GM23338 (cell line): ENCODE data around the gene CPA1. TPM values are rescaled to one million over a fixed set of nuclear protein-coding genes. Genes with fewer than 3 reads are reported as not detected.

Experiments used
- ATAC-seq: fragments of 200-7000 bp; cut with Tn5 transposase; 3 replicates; pipeline ENCODE4 v1.9.1; 2020
- DNase-seq: peaks from one replicate; pipeline ENCODE4 v3.0.0-alpha.2; 2015; ENCODE audit warnings: low spot score
- H2AFZ ChIP-seq: fragments of 200-600 bp; sonication (generic); 2 replicates; pipeline ENCODE4 v1.8.0; 2016; ENCODE audit warnings: antibody characterized with exemption, mild to moderate bottlenecking, moderate library complexity
- H3F3A ChIP-seq: fragments of 200-600 bp; sonication (generic); replicated peaks from 2 replicates; pipeline ENCODE4 v1.8.0; 2017; ENCODE audit warnings: antibody characterized with exemption, mixed run types, low read depth
- H3K27ac ChIP-seq: fragments of 200-600 bp; sonication (generic); 2 replicates; pipeline ENCODE4 v1.6.1; 2016; ENCODE audit warnings: low read depth
- H3K27me3 ChIP-seq: fragments of 200-600 bp; sonication (generic); 2 replicates; pipeline ENCODE4 v1.8.0; 2016; ENCODE audit warnings: mild to moderate bottlenecking, mixed run types, moderate library complexity; ENCODE audit not compliant: insufficient read depth
- H3K36me3 ChIP-seq: fragments of 200-600 bp; sonication (generic); 2 replicates; pipeline ENCODE4 v1.8.0; 2016; ENCODE audit warnings: mild to moderate bottlenecking; ENCODE audit not compliant: insufficient read depth
- H3K4me1 ChIP-seq: fragments of 200-600 bp; sonication (generic); 2 replicates; pipeline ENCODE4 v1.8.0; 2016; ENCODE audit warnings: mild to moderate bottlenecking, moderate library complexity; ENCODE audit not compliant: insufficient read depth
- H3K4me2 ChIP-seq: fragments of 200-600 bp; sonication (generic); 2 replicates; pipeline ENCODE4 v1.7.1; 2017; ENCODE audit warnings: mixed run types
- H3K4me3 ChIP-seq: fragments of 200-600 bp; sonication (generic); 2 replicates; pipeline ENCODE4 v1.6.1; 2016; ENCODE audit warnings: mixed run types
- H3K79me2 ChIP-seq: fragments of 200-600 bp; sonication (generic); replicated peaks from 2 replicates; pipeline ENCODE4 v1.8.0; 2017; ENCODE audit warnings: mild to moderate bottlenecking; ENCODE audit not compliant: insufficient read depth
- H3K9me2 ChIP-seq: fragments of 200-600 bp; sonication (generic); 2 replicates; pipeline ENCODE4 v1.8.0; 2017; ENCODE audit not compliant: insufficient read depth
- H4K20me1 ChIP-seq: fragments of 200-600 bp; sonication (generic); replicated peaks from 2 replicates; pipeline ENCODE4 v1.8.0; 2017; ENCODE audit warnings: mild to moderate bottlenecking; ENCODE audit not compliant: insufficient read depth
- H3K27ac Mint-ChIP-seq: 2 replicates; pipeline ENCODE4 v1.8.0; 2020; ENCODE audit warnings: inconsistent platforms, mild to moderate bottlenecking, moderate library complexity, mixed read lengths
- H3K27me3 Mint-ChIP-seq: 3 replicates; pipeline ENCODE4 v1.8.0; 2022; ENCODE audit warnings: low read depth, mild to moderate bottlenecking, moderate library complexity, mixed read lengths, inconsistent platforms; ENCODE audit not compliant: insufficient read depth, poor library complexity
- H3K36me3 Mint-ChIP-seq: 3 replicates; pipeline ENCODE4 v1.8.0; 2021; ENCODE audit warnings: low read depth, mild to moderate bottlenecking, inconsistent platforms, moderate library complexity, mixed read lengths
- H3K4me1 Mint-ChIP-seq: 3 replicates; pipeline ENCODE4 v1.8.0; 2020; ENCODE audit warnings: mild to moderate bottlenecking, inconsistent platforms, mixed read lengths
- H3K4me3 Mint-ChIP-seq: 3 replicates; pipeline ENCODE4 v1.8.0; 2021; ENCODE audit warnings: moderate library complexity, mild to moderate bottlenecking, inconsistent platforms, mixed read lengths
- H3K9me3 Mint-ChIP-seq: 3 replicates; pipeline ENCODE4 v1.8.0; 2020; ENCODE audit warnings: moderate library complexity, mild to moderate bottlenecking, inconsistent platforms, mixed read lengths
- CREB1 ChIP-seq: fragments of 250-450 bp; sonication (Bioruptor Pico); IDR thresholded peaks from 2 replicates; pipeline ENCODE4 v1.5.0; 2020; ENCODE audit warnings: low read depth, mild to moderate bottlenecking, moderate library complexity
- CTCF ChIP-seq, 2 experiments: fragments of 200-600 bp in 1 of 2; sonication (generic) in 1 of 2; conservative IDR thresholded peaks; 2 replicates each; pipeline versions ENCODE4 v1.5.1 to v1.6.1; 2016 to 2017; ENCODE audit warnings: antibody characterized with exemption in 2 of 2, low read depth in 2 of 2, mild to moderate bottlenecking in 2 of 2, moderate library complexity in 1 of 2
- EZH2 ChIP-seq: fragments of 200-600 bp; sonication (generic); IDR thresholded peaks from one replicate; pipeline ENCODE4 v1.8.0; 2017; ENCODE audit warnings: antibody characterized with exemption, mild to moderate bottlenecking, low read depth; ENCODE audit not compliant: unreplicated experiment
- EZH2phosphoT487 ChIP-seq: fragments of 200-600 bp; sonication (generic); IDR thresholded peaks from one replicate; pipeline ENCODE4 v1.8.1; 2018; ENCODE audit warnings: antibody characterized with exemption; ENCODE audit not compliant: unreplicated experiment
- NANOG ChIP-seq: IDR thresholded peaks from 2 replicates; pipeline ENCODE4 v1.6.1; 2016; ENCODE audit warnings: antibody characterized with exemption, borderline replicate concordance
- POLR2AphosphoS5 ChIP-seq: IDR thresholded peaks from 2 replicates; pipeline ENCODE4 v1.6.1; 2016; ENCODE audit warnings: antibody characterized with exemption, low read depth
- REST ChIP-seq: IDR thresholded peaks from one replicate; pipeline ENCODE4 v1.6.1; 2018; ENCODE audit warnings: antibody characterized with exemption; ENCODE audit not compliant: unreplicated experiment
- STAT1 ChIP-seq: IDR thresholded peaks from one replicate; pipeline ENCODE4 v1.6.1; 2016; ENCODE audit warnings: antibody characterized with exemption; ENCODE audit not compliant: unreplicated experiment
- ZNF331 ChIP-seq: fragments of 250-450 bp; sonication (Bioruptor Pico); IDR thresholded peaks from 2 replicates; pipeline ENCODE4 v1.5.0; 2020; ENCODE audit warnings: low read depth, mild to moderate bottlenecking, moderate library complexity
- polyA plus RNA-seq: library from polyadenylated mRNA; unstranded; fragments of >200 nt; fragmentation: Nextera tagmentation; extraction: Ambion mirVana; gene quantifications from 2 replicates; pipeline ENCODE4 v1.2.1, GENCODE V29; 2016
- total RNA-seq: library from RNA; depleted of rRNA; stranded (reverse); fragments of >200 nt; shearing (Covaris generic); gene quantifications from 2 replicates; pipeline ENCODE4 v1.2.3, GENCODE V29; 2014
- TF ChIP-seq, protein P1 (sequence below): IDR thresholded peaks from 2 replicates; pipeline ENCODE4 v1.6.1; 2016; ENCODE audit warnings: antibody characterized with exemption

CPA1 gene
- total and polyA plus RNA-seq, 2 experiments from 2014 or later: not detected

GRCh38 chr7:130379532-130379920, 768 bp upstream of the CPA1 start:
- Histone ChIP-seq H3K4me1 (no peaks in the 10 kb centered on the region), H3F3A (no peaks in the 10 kb centered on the region), H3K27ac (no peak overlapping the region), H3K79me2 (no peaks in the 10 kb centered on the region), H2AFZ (no peak overlapping the region; the same call in 1 of the 2 replicates), H4K20me1 (no peaks in the 10 kb centered on the region), H3K9me2 (peaks cover 2% of the 10 kb centered on the region; the same call in 1 of the 2 replicates), H3K27me3 (no peaks in the 10 kb centered on the region), H3K4me3 (no peak overlapping the region), H3K4me2 (no peak overlapping the region), H3K36me3 (no peaks in the 10 kb centered on the region)
- H3K27me3 Mint-ChIP-seq: peaks cover 14% of the 10 kb centered on the region
- no peak for ATAC-seq
- H3K9me3 Mint-ChIP-seq: peaks cover 31% of the 10 kb centered on the region
- TF ChIP-seq NANOG (no peak), STAT1 (no peak), ZNF331 (CRISPR knock-in tag) (no peak)
- H3K36me3 Mint-ChIP-seq: peaks cover 17% of the 10 kb centered on the region
- no peak overlapping the region for H3K27ac Mint-ChIP-seq
- H3K4me3 Mint-ChIP-seq: no peak overlapping the region
- DNase-seq: no peak
- H3K4me1 Mint-ChIP-seq: peaks cover 4% of the 10 kb centered on the region; the same call in 2 of the 3 replicates

DNA sequence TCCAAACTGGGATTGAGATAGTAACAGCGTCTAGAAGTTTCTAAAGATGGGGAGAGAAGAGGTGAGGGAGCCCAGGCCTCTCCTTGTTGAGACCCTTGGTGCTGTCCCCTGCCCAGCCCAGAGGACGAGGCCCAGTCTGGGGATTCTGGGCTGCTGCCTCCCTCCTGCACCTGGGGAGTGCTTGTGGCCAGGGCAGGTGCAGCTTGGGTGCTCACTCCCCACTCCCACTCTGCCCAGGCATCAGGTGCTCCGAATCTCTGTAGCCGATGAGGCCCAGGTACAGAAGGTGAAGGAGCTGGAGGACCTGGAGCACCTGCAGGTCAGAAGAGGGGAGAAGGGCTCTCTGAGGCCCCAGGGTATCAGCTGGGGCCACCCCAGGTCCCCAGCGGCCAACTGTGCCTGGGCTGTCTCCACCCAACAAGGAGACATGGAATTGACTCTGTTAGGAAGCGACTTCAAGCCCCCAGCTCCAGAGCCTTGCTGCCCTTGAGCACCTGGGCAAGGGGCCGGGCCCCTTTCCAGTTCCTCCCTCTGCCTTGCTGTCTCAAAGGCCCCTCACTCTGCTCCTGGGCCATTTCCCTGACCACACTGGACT, 664 bp downstream of the CPA1 start:
- no peaks in the 10 kb centered on the region for H3K36me3 ChIP-seq
- Mint-ChIP-seq H3K27ac (no peak overlapping the region), H3K4me3 (no peak overlapping the region), H3K9me3 (peaks cover 20% of the 10 kb centered on the region), H3K36me3 (peaks cover 10% of the 10 kb centered on the region), H3K4me1 (peaks cover 4% of the 10 kb centered on the region; the same call in 2 of the 3 replicates), H3K27me3 (peaks cover 14% of the 10 kb centered on the region)
- no peak overlapping the region; the same call in 1 of the 2 replicates for H2AFZ ChIP-seq
- H3K4me3 ChIP-seq: no peak overlapping the region
- H3F3A ChIP-seq: no peaks in the 10 kb centered on the region
- ATAC-seq (no peak), DNase-seq (no peak)
- H3K27me3 ChIP-seq: no peaks in the 10 kb centered on the region
- no peaks in the 10 kb centered on the region for H3K79me2 ChIP-seq
- no peak overlapping the region for H3K27ac ChIP-seq
- H4K20me1 ChIP-seq: no peaks in the 10 kb centered on the region
- no peaks in the 10 kb centered on the region for H3K9me2 ChIP-seq
- H3K4me2 ChIP-seq: no peak overlapping the region
- H3K4me1 ChIP-seq: no peaks in the 10 kb centered on the region
- TF ChIP-seq CTCF (conservative IDR thresholded peaks at IDR 0.05; ENCODE audit: low read depth in 2 of 2) (no peak), REST (no peak), CREB1 (CRISPR knock-in tag) (no peak), NANOG (no peak), EZH2phosphoT487 (no peak), POLR2AphosphoS5 (no peak), EZH2 (no peak)
- TF ChIP-seq, protein P1, sequence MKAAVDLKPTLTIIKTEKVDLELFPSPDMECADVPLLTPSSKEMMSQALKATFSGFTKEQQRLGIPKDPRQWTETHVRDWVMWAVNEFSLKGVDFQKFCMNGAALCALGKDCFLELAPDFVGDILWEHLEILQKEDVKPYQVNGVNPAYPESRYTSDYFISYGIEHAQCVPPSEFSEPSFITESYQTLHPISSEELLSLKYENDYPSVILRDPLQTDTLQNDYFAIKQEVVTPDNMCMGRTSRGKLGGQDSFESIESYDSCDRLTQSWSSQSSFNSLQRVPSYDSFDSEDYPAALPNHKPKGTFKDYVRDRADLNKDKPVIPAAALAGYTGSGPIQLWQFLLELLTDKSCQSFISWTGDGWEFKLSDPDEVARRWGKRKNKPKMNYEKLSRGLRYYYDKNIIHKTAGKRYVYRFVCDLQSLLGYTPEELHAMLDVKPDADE: no peak
